ENCODE data around the gene NUDT3.

- TF ChIP-seq POLR2A (IDR thresholded peaks at IDR 0.05) = no peak
- TF ChIP-seq, protein P1, sequence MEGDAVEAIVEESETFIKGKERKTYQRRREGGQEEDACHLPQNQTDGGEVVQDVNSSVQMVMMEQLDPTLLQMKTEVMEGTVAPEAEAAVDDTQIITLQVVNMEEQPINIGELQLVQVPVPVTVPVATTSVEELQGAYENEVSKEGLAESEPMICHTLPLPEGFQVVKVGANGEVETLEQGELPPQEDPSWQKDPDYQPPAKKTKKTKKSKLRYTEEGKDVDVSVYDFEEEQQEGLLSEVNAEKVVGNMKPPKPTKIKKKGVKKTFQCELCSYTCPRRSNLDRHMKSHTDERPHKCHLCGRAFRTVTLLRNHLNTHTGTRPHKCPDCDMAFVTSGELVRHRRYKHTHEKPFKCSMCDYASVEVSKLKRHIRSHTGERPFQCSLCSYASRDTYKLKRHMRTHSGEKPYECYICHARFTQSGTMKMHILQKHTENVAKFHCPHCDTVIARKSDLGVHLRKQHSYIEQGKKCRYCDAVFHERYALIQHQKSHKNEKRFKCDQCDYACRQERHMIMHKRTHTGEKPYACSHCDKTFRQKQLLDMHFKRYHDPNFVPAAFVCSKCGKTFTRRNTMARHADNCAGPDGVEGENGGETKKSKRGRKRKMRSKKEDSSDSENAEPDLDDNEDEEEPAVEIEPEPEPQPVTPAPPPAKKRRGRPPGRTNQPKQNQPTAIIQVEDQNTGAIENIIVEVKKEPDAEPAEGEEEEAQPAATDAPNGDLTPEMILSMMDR (IDR thresholded peaks at IDR 0.05) = no peak
These were observed 80.2 kb downstream of the NUDT3 start for GRCh38 chr6:34312259-34312658.
